HG02884 (cell line): ENCODE data around the gene NOTCH4.
"Not testable (repeated sequence)": the region's sequence is repeated elsewhere in the genome, so short reads cannot be mapped to it uniquely, and the experiment has no call there.

Experiments used
- ATAC-seq: cut with Tn5 transposase; IDR thresholded peaks from one replicate; pipeline ENCODE4 v1.9.1; 2021; ENCODE audit warnings: mild to moderate bottlenecking, moderate library complexity; ENCODE audit not compliant: unreplicated experiment

NOTCH4 gene

DNA sequence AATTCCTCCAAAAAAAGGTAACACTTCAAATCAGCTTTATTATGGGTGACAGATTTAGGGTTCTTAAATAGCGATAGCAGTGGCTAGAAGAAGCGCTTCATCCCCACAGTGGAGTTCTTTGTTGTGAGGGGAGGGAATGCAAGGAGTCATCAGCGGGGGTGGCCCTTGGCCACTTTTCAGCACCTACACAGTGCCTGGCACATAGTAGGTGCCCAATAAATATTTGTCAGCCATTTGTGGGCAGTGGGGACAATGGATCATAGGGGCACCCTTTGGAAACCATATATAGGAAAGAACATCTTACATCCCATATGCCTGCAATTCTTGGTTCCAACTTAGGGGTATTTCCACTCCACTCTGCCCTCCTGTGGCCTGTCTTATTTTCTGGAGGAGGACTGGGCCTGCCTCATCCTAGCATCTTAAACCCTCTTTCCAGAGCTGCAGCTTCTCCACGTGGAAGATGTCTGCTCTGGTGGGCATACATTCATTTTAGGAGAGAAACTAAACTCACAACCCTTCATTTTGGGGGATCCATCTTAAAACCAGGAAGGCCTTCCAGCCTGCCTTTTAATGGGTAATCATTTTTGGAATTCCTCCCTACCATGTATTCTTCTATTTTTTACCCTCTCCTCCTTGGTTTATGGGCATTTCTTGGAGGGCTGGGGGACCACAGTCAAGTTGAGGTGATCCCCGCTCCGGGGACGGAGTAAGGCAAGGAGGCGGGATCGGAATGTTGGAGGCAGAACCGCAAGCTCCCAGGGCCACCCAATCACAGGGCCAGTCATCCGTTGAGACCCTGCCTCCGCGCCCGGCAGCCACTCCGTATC, 28.8 kb downstream of the NOTCH4 start:
- no peak for ATAC-seq

DNA sequence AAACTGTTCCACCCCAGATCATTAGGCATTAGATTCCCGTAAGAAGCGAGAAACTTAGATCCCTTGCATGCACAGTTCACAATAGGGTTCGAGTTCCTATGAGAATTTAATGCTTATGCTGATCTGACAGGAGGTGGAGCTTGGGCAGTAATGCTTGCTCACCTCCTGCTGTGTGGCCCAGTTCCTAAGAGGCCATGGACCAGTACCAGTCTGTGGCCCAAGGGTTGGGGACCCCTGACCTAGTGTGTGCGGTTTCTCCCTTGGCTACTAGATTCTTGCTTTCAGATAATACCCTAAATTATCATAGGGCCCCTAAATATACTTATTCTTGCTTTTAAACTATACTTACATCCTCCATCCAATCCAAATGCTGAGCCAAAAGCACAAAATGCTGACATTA, 29.5 kb downstream of the NOTCH4 start:
- ATAC-seq = no peak

DNA sequence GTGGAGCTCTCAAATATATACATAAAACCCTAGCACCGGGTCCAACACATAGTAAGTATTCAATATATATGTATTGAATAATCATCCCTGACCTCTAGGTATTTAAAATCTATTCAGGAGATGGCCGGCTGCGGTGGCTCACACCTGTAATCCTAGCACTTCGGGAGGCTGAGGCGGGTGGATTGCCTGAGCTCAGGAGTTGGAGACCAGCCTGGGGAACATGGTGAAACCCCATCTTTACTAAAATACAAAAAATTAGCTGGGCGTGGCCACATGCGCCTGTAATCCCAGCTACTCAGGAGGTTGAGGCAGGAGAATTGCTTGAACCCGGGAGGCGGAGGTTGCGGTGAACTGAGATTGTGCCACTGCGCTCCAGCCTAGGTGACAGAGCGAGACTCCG, 30.8 kb downstream of the NOTCH4 start:
- ATAC-seq = not testable (repeated sequence)

DNA sequence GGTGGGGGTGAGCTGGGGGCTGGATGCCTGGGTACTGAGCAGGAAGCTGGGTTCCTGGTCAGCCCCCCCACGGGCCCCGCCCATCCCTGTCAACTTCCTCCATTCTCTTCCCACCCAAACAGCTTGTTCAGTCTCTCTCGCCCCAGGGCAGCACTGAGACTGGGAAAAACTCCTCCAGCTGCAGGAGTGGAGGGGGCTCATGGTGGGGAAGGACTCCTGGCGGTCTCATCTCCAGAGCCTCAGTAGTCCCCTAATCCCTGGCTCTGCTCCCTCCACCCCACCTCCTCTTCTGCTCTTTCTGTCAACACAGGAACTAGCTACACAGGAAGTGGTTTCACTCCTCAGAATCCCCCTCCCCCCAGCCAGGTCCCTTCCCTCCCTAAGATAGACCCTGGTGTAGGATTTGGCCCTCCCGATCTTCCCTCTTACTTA, 31.2 kb downstream of the NOTCH4 start, which contains the start of gene GPSM3:
Gene GPSM3, minus strand, starts transcription at position 36 of the 432 bp plus-strand sequence. CDS start 130 bp downstream, outside the sequence.
- no peak for ATAC-seq

DNA sequence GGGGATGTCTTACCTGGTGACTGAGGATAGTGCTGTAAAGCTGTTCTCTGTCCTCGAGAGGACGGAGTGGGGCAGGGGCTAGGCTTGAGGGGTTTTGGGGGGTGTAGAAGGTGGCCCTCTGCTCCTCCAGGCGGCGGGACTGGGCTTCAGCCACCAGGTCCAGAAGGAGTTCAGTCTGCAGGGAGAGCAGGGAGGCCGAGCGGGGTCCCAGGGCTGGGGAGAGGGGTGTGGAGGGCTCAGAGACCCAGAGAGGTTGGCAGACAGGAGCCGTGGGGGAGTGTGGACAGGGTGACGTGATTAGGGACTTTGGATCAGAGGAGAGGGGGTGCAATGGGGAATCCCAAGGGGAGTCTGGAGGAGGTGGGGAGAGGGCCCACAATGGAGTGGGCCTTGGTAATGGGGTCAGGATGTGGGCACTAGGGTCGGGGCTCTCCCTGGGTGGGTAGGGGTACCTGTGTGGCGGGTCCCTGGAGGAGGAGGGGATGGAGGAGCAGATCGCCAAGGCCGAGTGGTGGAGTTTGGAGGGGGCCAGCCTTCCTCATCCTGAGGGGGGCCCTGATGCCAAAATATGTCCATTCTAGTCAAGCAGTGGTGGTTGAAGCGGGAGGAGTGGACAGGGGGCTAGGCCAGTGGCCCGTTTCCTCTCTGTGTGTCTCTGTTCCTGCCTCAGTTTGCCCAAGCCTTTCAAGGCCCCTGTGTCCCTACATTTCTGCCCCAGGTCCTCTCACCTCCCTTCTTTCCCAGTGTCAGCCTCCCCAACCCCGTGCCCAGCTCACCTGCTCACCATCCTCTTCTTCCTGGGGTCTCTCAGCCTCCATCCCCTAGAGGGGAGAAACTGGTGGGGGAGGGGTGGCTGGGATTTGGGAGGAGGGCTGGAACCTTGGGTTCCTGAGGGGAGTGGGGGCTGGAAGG, 31.9 kb downstream of the NOTCH4 start:
- no peak for ATAC-seq

DNA sequence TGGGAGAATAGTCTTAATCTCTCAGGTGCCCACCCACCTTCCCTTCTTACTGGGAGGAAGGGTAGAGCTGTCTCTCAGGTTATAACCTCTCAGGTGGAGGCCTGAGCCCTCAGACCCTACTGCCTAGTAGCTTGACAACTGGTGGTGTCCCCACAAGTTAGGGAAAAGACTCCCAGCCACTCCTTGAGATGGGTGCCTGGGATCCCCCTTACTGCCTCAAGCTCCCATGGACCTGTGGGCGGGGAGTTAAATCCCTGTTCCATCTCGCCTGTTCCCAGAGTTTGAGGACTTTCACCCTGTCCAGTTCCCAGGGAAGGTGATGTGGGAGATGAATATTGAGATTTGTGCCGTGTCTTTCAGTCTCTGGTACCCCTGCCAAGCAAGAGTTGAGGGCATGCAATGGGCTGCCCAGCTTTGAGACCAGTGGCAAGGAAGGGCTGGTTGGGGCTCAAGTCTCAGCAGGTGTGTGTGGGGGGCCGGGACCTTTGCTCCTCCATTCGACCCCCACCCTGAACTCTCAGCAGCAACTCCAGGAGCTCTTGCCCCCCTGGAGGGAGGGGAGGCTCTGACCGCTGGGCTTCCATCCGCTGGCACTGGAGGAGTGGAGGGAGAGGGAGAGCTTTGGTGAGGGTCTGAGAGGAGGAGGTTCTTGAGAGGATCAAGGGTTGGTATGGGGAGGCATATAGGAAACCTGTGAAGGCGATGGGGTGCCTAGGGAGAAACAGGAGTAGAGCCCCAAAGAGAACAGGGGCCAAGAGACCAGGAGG, 32.8 kb downstream of the NOTCH4 start:
- no peak for ATAC-seq

- peak; percentile 45 for ATAC-seq
Measured at GRCh38 chr6:32190054-32190851, 33.6 kb downstream of the NOTCH4 start, which contains the start of gene PBX2. PBX2 (minus strand) TSS chr6:32190202; CDS start chr6:32189915, 287 bp downstream.

DNA sequence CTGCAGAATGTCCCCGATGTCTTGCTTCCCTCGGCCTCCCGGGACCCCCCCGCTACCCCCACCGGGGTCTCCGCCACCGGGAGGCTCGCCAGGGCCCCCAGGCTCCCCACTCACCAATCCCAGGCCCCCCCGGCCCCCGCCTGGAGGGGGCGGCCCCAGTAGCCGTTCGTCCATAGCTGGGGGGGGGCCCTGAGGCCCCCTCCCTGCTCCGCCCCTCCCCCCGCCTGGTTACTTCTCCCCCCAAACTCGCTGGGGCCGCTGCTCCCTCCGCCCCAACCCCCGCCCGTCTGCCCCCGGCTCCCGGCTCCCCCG, 34.2 kb downstream of the NOTCH4 start:
- ATAC-seq = no peak

DNA sequence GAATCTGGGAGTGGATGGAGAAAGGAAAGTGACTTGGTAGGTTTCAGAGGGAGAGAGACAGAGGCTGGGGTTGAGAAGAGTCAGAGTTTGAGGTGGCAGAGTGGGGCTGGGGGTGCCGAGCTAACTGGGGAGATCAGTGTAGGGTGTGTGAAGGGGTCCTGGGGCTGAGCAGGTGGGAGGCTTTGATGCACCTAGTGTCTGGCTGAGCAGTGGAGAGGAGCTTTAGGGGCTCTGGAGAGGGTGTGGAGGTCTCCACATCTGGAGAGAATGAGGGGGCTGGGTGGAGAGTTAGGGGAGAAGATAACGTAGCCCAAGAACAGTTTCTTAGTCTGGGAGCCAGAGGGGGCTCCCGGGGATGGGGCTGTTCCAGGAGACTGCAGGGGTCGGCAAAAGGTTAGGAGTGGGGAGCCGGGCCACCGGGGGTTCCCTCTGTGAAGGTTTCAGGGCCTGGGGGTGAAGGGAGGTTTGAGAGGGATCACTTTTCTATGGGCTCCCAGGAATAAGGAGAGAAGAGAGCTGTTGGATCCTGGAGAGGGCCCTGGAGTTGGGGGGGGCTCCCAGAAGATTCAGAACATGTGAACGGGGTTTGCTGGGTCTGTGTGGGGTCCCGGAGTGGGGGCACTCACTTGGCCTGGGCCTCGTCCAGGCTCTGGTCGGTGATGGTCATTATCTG, 34.7 kb downstream of the NOTCH4 start:
- ATAC-seq = no peak

- no peak for ATAC-seq
Measured at GRCh38 chr6:32188381-32189068, 35.3 kb downstream of the NOTCH4 start.

- ATAC-seq = not testable (repeated sequence)
Measured at GRCh38 chr6:32187725-32188380, 36.0 kb downstream of the NOTCH4 start.

DNA sequence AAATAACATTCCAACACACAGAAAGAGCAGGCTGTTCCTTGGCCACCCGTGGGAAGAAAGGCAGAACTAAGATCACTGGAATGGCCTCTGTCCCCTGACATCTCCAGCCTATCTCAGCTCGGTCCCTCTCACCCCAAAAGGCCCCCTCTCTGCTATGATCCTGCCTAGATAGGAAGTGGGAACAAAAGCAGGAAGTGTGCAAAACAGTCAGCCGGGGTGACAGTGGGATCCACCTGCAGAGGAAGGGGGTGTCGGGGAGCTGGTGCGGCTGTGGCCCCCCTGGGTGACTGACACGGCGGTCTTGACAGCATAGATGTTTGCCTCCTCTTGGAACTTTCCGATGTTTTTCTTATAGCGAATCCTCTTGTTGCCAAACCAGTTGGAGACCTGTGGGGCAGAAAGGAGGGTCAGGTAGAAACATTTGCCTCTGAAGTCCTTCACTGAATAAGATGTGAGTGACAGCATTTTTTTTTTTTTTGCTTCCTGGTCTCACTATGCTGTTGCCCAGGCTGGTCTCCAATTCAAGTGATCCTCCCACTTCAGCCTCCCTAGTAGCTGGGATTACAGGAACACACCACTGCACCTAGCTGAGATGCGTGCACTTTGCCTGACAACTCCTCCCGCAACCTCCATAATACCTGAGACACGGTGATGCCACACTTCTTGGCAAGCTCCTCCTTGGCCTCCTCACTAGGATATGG, 36.7 kb downstream of the NOTCH4 start:
- ATAC-seq = no peak

DNA sequence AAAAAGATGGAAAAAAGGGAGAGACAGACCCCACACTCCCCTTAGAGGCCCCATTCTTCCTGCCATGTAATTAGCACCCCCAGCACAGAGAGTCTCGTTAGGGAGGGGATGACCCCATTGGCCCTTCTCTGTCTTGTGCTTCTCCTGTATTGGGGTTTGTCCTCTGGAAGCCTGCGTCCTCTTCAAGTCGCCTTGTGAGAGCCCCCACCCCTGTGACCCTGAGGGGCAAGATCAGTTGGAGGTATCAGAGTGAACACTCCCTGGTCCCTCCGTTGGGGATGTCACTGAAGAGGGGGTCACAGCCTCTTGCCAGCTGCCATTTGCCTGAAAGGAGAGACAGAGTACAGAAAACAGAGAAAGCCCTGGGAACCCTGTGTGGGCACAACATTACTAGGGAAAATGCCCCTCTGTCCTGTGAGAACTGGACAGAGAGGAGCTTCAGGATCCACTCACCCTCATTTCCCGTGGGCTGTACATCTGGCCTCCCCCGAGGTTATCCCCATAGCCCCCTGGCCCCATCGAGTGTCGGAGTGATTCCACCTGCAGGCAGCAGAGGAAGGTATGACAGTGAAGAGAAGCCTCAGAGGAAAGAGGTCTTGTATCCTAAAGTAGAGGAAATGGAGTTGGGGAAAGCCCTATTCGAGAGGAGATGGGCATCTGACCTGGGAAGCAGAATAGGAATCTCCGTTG, 37.6 kb downstream of the NOTCH4 start:
- ATAC-seq = not testable (repeated sequence)

DNA sequence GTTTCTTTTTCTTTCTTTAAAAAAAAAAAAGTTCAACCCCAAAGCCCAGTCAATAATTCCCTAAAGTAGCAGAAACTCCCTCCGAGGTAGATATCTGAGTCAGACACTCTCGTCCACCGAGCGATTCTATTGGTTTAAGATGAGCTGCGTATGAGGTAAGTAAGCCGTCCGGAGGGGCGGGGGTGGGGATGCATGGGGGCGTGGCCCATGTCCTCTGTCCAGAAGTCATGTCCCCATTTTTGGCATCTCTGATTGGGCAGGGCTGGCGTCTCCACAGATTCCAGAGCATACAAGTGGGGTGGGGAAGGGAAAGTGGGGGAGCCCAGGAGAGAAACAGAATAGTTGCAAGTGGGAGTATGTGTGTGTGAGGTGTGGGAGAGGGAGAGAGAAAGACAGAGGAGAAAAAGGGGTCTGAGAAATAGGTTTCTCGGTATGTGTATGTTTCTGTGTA, 38.2 kb downstream of the NOTCH4 start:
- ATAC-seq = not testable (repeated sequence)

DNA sequence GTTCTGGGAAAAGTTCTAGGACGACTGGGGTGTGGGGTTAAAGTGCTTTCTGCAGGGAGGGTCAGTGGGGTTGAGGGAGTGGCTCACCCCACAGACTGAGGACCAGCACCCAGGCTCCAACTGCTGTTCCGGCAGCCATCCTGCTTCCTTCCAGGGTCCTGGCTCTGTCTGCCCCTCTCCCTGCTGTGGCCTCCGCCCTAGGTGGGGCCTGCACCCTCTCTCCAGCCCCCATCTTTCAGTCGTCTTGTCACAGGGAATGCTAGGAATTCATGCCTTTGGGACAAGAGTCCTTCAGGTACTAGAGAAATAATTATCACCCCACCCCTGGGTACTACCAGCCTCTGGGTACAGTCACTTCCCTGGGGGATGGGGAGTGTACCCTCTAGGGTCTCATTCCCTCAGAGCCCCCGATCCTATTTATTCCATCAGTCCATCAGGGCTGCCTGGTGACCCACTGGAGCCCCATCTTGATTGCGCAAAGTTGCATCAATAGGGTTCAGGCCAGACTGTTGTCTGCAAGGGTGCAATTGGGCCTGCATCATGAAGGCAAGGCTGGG, 39.7 kb downstream of the NOTCH4 start, which contains the start of gene AGER:
Gene AGER, minus strand, starts transcription at position 170 of the 557 bp plus-strand sequence. Its CDS starts 31 bp downstream, at position 139.
- no peak for ATAC-seq

- ATAC-seq = no peak
Measured at GRCh38 chr6:32183483-32184083, 40.3 kb downstream of the NOTCH4 start.
